ENCODE data around the gene EXOC4.
"Not testable (repeated sequence)": the region's sequence is repeated elsewhere in the genome, so short reads cannot be mapped to it uniquely, and the experiment has no call there.

The EXOC4 gene

GRCh38 chr7:133629701-133630100 is 376.8 kb downstream of the EXOC4 start:
- H3K4me3 ChIP-seq = no peak overlapping the region
- H3K36me3 ChIP-seq = peaks cover 0 to 37% (median 12%) of the 10 kb centered on the region in 11 experiments; a peak in 12 of 22 replicates
- peaks cover 0 to 9% (median 0%) of the 10 kb centered on the region in 11 experiments; a peak in 6 of 22 replicates for H3K9me3 ChIP-seq (replicated peaks in 1 of 11)
- TF ChIP-seq Cebpa-rat (IDR thresholded peaks at IDR 0.05) = no peak
- no peak overlapping the region for H3K27ac ChIP-seq
- H3K9ac ChIP-seq = no peak overlapping the region
- no peaks in the 10 kb centered on the region for H3K27me3 ChIP-seq
- H4K20me1 ChIP-seq = no peaks in the 10 kb centered on the region; a peak in 1 of 22 replicates
- H3K4me2 ChIP-seq = no peak overlapping the region
- peaks cover 0 to 15% (median 10%) of the 10 kb centered on the region in 10 experiments; a peak in 15 of 20 replicates for H3K4me1 ChIP-seq

GRCh38 chr7:133633055-133633454 is 380.2 kb downstream of the EXOC4 start:
- Histone ChIP-seq H3K27ac (peak overlapping the region in 3 of 11 experiments; percentile 1 to 43 (median 19); a peak in 3 of 22 replicates), H3K4me3 (no peak overlapping the region), H3K9ac (no peak overlapping the region), H3K9me3 (replicated peaks in 1 of 11) (peaks cover 0 to 9% (median 0%) of the 10 kb centered on the region in 11 experiments; a peak in 6 of 22 replicates), H3K4me1 (peaks cover 0 to 15% (median 10%) of the 10 kb centered on the region in 10 experiments; a peak in 15 of 20 replicates), H3K27me3 (no peaks in the 10 kb centered on the region), H3K36me3 (peaks cover 0 to 29% (median 12%) of the 10 kb centered on the region in 11 experiments; a peak in 12 of 22 replicates), H3K4me2 (peak overlapping the region in 8 of 11 experiments; percentile 0 to 69 (median 56); a peak in 13 of 22 replicates), H4K20me1 (no peaks in the 10 kb centered on the region)
- TF ChIP-seq Cebpa-rat (IDR thresholded peaks at IDR 0.05) = 0 out of 22 replicates have a peak, but pooled peaks of 1 of the 11 experiments have one; percentile 60

DNA sequence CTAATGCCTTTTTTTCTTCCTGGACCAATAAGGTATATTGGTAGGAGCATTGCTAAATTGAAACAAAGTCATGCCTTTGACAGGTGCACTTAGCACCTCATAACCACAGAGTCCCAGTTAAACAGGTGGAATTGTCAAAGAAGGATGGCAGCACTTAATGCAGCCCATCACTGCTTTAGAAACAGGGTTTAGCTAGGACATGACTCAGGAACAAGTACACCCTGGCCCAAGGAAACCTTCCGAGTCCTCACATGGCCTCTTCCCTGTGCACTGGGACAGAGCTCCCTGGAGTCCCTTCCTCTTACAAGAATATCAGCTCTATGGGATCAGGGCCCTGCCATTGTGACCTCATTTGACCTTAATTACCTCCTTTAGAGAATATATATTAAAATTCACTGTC is 382.7 kb downstream of the EXOC4 start:
- Histone ChIP-seq H3K27me3 (no peaks in the 10 kb centered on the region), H4K20me1 (peaks cover 0 to 6% (median 0%) of the 10 kb centered on the region in 11 experiments; a peak in 1 of 22 replicates), H3K4me3 (no peak overlapping the region), H3K27ac (no peak overlapping the region), H3K9ac (no peak overlapping the region), H3K4me1 (peaks cover 0 to 15% (median 10%) of the 10 kb centered on the region in 10 experiments; a peak in 15 of 20 replicates), H3K9me3 (replicated peaks in 1 of 11) (peaks cover 0 to 9% (median 0%) of the 10 kb centered on the region in 11 experiments; a peak in 6 of 22 replicates), H3K4me2 (no peak overlapping the region), H3K36me3 (peaks cover 0 to 17% (median 4%) of the 10 kb centered on the region in 11 experiments; a peak in 9 of 22 replicates)
- TF ChIP-seq Cebpa-rat (IDR thresholded peaks at IDR 0.05) = no peak

GRCh38 chr7:133638857-133639256 is 386.0 kb downstream of the EXOC4 start:
- Histone ChIP-seq H4K20me1 (peaks cover 0 to 6% (median 0%) of the 10 kb centered on the region in 11 experiments; a peak in 1 of 22 replicates), H3K36me3 (peaks cover 0 to 13% (median 0%) of the 10 kb centered on the region in 11 experiments; a peak in 3 of 22 replicates), H3K27me3 (no peaks in the 10 kb centered on the region), H3K9ac (no peak overlapping the region), H3K4me2 (no peak overlapping the region), H3K9me3 (replicated peaks in 1 of 11) (peaks cover 0 to 3% (median 2%) of the 10 kb centered on the region in 11 experiments; a peak in 3 of 22 replicates), H3K4me3 (no peak overlapping the region), H3K27ac (no peak overlapping the region), H3K4me1 (peaks cover 0 to 1% (median 0%) of the 10 kb centered on the region in 10 experiments; a peak in 3 of 20 replicates)
- no peak for TF ChIP-seq Cebpa-rat (IDR thresholded peaks at IDR 0.05)

- no peak for TF ChIP-seq Cebpa-rat (IDR thresholded peaks at IDR 0.05)
- H3K9ac ChIP-seq = no peak overlapping the region
These were observed 388.6 kb downstream of the EXOC4 start for GRCh38 chr7:133641436-133641835.

GRCh38 chr7:133642907-133643306 is 390.0 kb downstream of the EXOC4 start:
- H4K20me1 ChIP-seq = peaks cover 0 to 12% (median 0%) of the 10 kb centered on the region in 11 experiments; a peak in 2 of 22 replicates
- H3K4me2 ChIP-seq = no peak overlapping the region
- TF ChIP-seq Cebpa-rat (IDR thresholded peaks at IDR 0.05) = no peak
- no peak overlapping the region for H3K27ac ChIP-seq
- H3K9me3 ChIP-seq (replicated peaks in 1 of 11) = peaks cover 0 to 11% (median 5%) of the 10 kb centered on the region in 11 experiments; a peak in 8 of 22 replicates
- no peak overlapping the region for H3K4me3 ChIP-seq
- H3K36me3 ChIP-seq = peaks cover 0 to 18% (median 0%) of the 10 kb centered on the region in 11 experiments; a peak in 3 of 22 replicates
- no peaks in the 10 kb centered on the region for H3K27me3 ChIP-seq
- no peak overlapping the region for H3K9ac ChIP-seq
- peaks cover 0 to 23% (median 0%) of the 10 kb centered on the region in 10 experiments; a peak in 6 of 20 replicates for H3K4me1 ChIP-seq

More at GRCh38 chr7:133641436-133641835, 388.6 kb downstream of the EXOC4 start:
- H3K4me2 ChIP-seq = no peak overlapping the region
- H3K9me3 ChIP-seq (replicated peaks in 1 of 11) = peaks cover 0 to 11% (median 5%) of the 10 kb centered on the region in 11 experiments; a peak in 8 of 22 replicates
- H3K4me1 ChIP-seq = peaks cover 0 to 12% (median 0%) of the 10 kb centered on the region in 10 experiments; a peak in 6 of 20 replicates
- peaks cover 0 to 18% (median 0%) of the 10 kb centered on the region in 11 experiments; a peak in 3 of 22 replicates for H3K36me3 ChIP-seq
- peaks cover 0 to 12% (median 0%) of the 10 kb centered on the region in 11 experiments; a peak in 2 of 22 replicates for H4K20me1 ChIP-seq
- no peaks in the 10 kb centered on the region for H3K27me3 ChIP-seq
- no peak overlapping the region for H3K27ac ChIP-seq
- no peak overlapping the region for H3K4me3 ChIP-seq

DNA sequence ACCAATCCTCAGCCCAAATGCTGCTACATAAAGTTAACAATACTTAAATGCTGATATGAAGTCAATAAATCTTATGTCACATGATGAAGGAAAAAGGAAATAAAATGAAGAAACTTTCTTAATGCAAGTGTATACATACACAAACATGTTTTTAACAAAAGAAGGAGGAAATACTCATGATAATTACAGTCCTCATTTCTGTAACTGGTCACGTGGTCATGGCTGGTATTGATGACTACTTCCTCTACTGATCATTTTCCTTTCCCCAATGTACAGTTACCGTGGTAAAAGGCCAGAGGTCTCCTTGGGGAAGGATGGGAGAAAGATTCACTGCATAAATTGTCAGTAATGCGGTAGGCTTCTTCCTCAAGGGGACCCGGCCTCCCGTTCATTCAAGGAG is 390.8 kb downstream of the EXOC4 start:
- Histone ChIP-seq H3K4me1 (peaks cover 0 to 23% (median 0%) of the 10 kb centered on the region in 10 experiments; a peak in 6 of 20 replicates), H3K36me3 (peaks cover 0 to 18% (median 0%) of the 10 kb centered on the region in 11 experiments; a peak in 3 of 22 replicates), H3K9me3 (replicated peaks in 1 of 11) (peaks cover 0 to 11% (median 5%) of the 10 kb centered on the region in 11 experiments; a peak in 8 of 22 replicates), H4K20me1 (peaks cover 0 to 12% (median 0%) of the 10 kb centered on the region in 11 experiments; a peak in 2 of 22 replicates)
- H3K4me3 ChIP-seq, H3K27me3 ChIP-seq, H3K9ac ChIP-seq, H3K27ac ChIP-seq, H3K4me2 ChIP-seq: not testable (repeated sequence)

GRCh38 chr7:133645884-133646391 is 393.1 kb downstream of the EXOC4 start:
- H3K9me3 ChIP-seq (replicated peaks in 1 of 11) = peaks cover 0 to 11% (median 5%) of the 10 kb centered on the region in 11 experiments; a peak in 8 of 22 replicates
- no peak overlapping the region; a peak in 1 of 22 replicates for H3K27ac ChIP-seq
- peaks cover 0 to 18% (median 0%) of the 10 kb centered on the region in 11 experiments; a peak in 3 of 22 replicates for H3K36me3 ChIP-seq
- H3K27me3 ChIP-seq = no peaks in the 10 kb centered on the region
- peaks cover 0 to 6% (median 0%) of the 10 kb centered on the region in 11 experiments; a peak in 2 of 22 replicates for H4K20me1 ChIP-seq
- H3K9ac ChIP-seq = peak overlapping the region in 1 of 11 experiments; percentile 11; a peak in 1 of 22 replicates
- peak overlapping the region in 3 of 11 experiments; percentile 10 to 59 (median 52); a peak in 3 of 22 replicates for H3K4me2 ChIP-seq
- H3K4me1 ChIP-seq = peaks cover 0 to 23% (median 0%) of the 10 kb centered on the region in 10 experiments; a peak in 6 of 20 replicates
- TF ChIP-seq Cebpa-rat (IDR thresholded peaks at IDR 0.05) = no peak
- no peak overlapping the region for H3K4me3 ChIP-seq
